GM18517 (cell line): ENCODE measurements around the gene SP5.
A peak's percentile ranks its signal among the peaks of the same experiment; 100 is the strongest.
"Not testable (repeated sequence)": the region's sequence is repeated elsewhere in the genome, so short reads cannot be mapped to it uniquely, and the experiment has no call there.

ENCODE experiments used
- ATAC-seq: cut with Tn5 transposase; IDR thresholded peaks from one replicate; pipeline ENCODE4 v1.9.1; 2021; ENCODE audit warnings: mild to moderate bottlenecking, moderate library complexity; ENCODE audit not compliant: unreplicated experiment

Gene SP5

GRCh38 chr2:170715062-170715931 is at the start of gene SP5:
SP5 (plus strand) TSS chr2:170715337; CDS start chr2:170715513, 176 bp downstream.
- no peak for ATAC-seq

- ATAC-seq = no peak
These were observed 49.4 kb upstream of the SP5 start for GRCh38 chr2:170665743-170666142.

GRCh38 chr2:170669909-170670308 is 45.2 kb upstream of the SP5 start:
- no peak for ATAC-seq

GRCh38 chr2:170670651-170671050 is 44.5 kb upstream of the SP5 start:
- no peak for ATAC-seq

DNA sequence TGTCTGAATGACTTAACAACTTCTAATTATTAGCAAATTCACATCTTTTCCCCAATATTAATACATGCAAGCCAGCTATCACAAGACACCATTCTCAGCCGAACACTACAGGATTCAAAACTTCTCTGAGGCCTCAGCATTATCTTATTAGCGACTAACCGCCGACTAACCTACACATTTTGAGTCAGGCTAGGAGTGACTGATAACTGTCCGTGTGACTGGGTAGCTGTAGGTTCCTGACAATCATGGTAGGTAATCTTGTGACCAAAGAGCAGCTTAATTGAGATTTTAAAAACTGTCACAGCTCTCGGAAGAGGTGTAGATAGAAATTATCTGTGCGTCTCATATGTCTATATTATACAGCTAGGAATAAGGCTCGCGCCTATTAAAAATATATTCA is 44.1 kb upstream of the SP5 start:
- ATAC-seq = no peak

- not testable (repeated sequence) for ATAC-seq
These were observed 40.9 kb upstream of the SP5 start for GRCh38 chr2:170674282-170674681.

- ATAC-seq = no peak
These were observed 39.4 kb upstream of the SP5 start for GRCh38 chr2:170675701-170676100.

- ATAC-seq = no peak
These were observed 35.5 kb upstream of the SP5 start for GRCh38 chr2:170679607-170680079.

DNA sequence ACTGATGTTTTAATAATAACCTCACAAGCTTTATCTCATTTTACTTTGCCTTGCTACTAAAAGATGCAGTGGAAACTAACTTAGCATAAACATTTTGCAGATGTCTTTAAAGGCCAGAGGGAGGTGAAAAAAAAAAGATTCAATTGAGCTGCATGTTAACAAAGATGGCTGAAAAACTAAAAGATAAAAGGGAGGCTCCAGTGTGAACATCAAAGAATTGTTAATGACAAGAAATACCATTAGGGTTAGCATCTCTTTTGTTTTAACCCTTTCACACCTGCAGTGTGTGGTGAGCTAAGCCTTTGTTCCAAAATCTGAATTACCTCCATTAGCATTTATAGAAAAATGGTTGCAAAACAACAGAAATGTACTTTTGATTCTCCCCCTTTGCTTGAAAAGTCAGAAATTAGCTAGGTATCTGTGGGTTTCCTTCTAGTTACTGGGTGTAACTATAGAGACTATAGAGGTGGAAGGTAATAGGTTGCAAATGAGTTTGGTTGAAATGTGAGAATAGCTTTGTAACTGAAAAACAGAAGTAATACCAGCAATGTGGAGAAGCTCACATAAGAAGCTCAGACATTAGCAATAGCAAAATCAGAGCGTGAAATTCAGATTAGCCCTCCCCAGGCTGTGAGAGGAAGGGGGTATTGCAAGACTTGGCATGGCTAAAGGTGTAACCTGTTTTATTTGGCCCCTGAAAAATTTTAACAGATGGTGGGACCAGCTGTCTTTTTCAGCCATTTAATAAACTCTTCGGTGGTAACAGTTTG is 34.8 kb upstream of the SP5 start:
- ATAC-seq = peak; percentile 94

DNA sequence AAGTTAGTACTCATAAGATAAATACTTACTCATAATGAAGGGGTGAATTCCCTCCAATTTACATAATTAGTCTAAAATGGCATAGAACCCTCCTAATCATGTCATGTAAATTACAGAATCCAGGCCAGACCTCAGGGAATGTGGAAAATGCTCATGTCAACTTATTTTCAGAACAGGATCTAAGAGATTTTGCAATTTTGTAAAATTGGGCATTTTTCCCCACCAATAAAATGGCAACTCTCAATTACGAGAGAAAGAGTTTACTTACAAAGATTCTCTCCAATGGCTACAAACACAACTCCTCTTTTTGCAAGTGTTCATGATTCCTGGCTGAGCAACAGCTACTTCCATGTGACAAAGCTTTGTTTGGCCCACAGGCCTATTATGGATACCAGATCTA is 33.8 kb upstream of the SP5 start:
- ATAC-seq = no peak

DNA sequence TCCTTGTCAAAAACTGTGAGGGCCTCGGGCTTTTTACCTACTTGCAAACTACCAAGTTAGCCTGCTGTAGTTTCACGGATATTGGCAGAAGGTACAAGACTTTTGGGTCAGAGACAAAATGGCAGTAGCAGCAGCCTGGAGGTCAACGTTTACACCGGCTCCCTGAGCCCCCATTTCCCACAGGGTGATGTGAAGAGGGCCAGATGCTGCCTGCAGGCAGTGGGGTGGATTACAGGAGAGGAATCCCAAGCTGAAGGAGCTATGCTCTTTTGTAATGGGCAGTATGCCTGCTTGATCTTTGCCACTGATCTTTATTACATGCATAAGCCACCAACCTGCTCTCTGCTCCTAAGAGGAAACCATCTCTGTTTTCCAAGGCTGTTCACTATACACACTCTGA is 29.5 kb upstream of the SP5 start:
- no peak for ATAC-seq

GRCh38 chr2:170689481-170689880 is 25.7 kb upstream of the SP5 start:
- no peak for ATAC-seq

- ATAC-seq = no peak
These were observed 24.5 kb upstream of the SP5 start for GRCh38 chr2:170690640-170691039.

DNA sequence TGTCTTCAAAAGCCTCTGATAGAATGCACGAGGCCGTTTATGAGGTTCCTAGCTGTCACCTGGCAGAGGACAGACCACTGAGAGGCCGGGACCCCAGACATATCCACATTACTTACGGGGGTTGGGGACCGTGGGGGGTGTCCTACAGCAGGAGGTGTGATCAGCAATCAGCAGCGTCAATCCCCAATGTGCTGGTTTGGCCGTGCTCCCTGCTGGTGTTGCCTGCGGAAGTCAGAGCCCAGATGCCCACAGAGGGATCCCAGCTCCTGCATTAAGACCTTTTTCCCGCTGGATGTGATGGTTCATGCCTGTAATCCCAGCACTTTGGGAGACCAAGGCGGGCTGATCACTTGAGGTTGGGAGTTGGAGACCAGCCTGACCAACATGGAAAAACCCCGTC is 20.8 kb upstream of the SP5 start:
- no peak for ATAC-seq

- ATAC-seq = no peak
These were observed 19.4 kb upstream of the SP5 start for GRCh38 chr2:170695521-170696410.

DNA sequence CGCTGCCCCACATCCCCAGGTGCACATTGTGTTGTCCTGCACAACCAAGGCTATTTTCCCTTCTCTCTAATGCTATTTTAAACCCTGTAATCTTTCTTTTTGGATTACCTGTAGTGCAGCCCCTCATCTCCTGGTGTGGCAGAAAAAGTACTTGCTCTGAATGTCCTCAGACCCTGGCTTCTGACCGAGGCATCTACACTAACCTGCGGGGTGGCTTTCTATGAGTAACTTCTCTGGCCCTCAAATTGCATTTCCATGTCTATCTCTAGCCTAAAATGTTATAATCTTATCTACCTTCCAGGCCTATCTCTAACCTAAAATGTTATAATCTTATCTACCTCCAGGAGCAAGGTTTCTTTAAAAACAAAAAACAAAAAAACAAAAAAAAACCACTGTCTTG is 18.2 kb upstream of the SP5 start:
- ATAC-seq = no peak

- no peak for ATAC-seq
These were observed 14.1 kb upstream of the SP5 start for GRCh38 chr2:170701011-170701410.

- no peak for ATAC-seq
These were observed 11.2 kb upstream of the SP5 start for GRCh38 chr2:170703776-170704476.

DNA sequence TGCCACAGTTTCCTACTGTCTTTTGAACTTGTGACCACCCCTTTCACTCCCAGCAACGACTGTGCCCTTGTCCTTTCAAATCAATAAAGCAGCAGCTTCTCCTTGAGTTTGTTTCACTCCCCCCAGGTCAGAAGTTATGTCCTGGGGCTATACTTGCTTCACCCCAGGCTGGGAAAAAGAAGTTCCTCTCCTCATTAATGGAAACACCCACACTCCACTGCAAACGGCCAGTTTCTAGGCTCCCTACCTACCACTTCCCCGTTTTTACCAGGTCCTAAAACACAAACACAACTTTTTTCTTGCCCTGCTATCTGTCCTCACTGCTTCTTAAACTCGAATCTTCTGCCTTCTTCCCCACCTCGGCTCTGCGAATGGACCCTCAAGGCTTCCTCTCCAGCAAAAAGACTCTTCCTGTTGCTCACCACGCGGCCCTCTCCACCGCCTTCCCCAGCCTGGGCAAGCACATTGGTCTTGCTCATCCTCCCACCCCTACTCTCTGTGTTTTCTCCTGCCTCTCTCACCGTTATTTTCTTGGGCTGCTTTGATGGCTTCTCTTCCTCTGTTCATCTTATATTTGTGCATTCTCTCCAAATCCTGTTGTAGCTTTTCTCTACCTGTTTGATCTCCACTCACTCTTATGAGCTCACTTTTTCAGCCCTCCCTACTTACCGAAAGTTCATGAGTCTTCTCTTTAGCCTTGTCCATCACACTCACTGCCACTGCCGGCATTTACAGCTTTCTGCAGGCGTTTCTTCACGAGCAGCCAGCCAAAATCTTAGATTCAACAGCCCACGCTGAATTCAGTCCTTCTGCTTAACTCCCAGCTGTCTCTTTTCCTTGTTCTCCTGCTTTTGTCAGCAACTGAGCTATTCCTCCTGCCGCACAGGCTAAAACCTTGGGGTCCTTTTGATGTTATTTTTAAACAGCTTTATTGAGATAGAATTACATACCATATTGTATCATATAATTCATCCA is 7.0 kb upstream of the SP5 start:
- no peak for ATAC-seq
